MCF 10A (cell line): Measurements from ENCODE around the gene SAMD11. TPM values are rescaled to one million over a fixed set of nuclear protein-coding genes. Genes with fewer than 3 reads are reported as not detected.
"Not testable (repeated sequence)": the region's sequence is repeated elsewhere in the genome, so short reads cannot be mapped to it uniquely, and the experiment has no call there.

Experiments used
- BruUV-seq: library from RNA; stranded (reverse); fragments of 400-500 nt; replicated peaks from 2 replicates; lab custom pipeline; 2021; lab: Mats Ljungman, UMichigan
- CTCF ChIA-PET: fragments of 300-600 bp; sonication (Branson Sonifier 250); formaldehyde crosslinking; extraction: SDS; loops from one replicate; lab custom pipeline; 2021; ENCODE audit warnings: antibody characterized with exemption, inconsistent platforms; lab: Yijun Ruan, JAX
- POLR2A ChIA-PET: fragments of 300-600, 350-650 bp; sonication (Branson Sonifier 250); formaldehyde crosslinking; extraction: SDS; loops from one replicate; lab custom pipeline; 2020; ENCODE audit warnings: antibody characterized with exemption, inconsistent platforms; lab: Yijun Ruan, JAX
- DNase-seq: peaks from one replicate; pipeline ENCODE4 v3.0.0-alpha.2; 2018; ENCODE audit not compliant: unreplicated experiment
- H3K27ac Mint-ChIP-seq: one replicate; pipeline ENCODE4 v1.8.0; 2022; ENCODE audit warnings: mild to moderate bottlenecking, low read depth, mixed read lengths; ENCODE audit not compliant: unreplicated experiment
- H3K27me3 Mint-ChIP-seq: one replicate; pipeline ENCODE4 v1.8.0; 2022; ENCODE audit warnings: mixed read lengths; ENCODE audit not compliant: insufficient read depth, unreplicated experiment
- H3K36me3 Mint-ChIP-seq: one replicate; pipeline ENCODE4 v1.8.0; 2022; ENCODE audit warnings: mild to moderate bottlenecking, moderate library complexity, mixed read lengths; ENCODE audit not compliant: insufficient read depth, unreplicated experiment
- H3K4me1 Mint-ChIP-seq: one replicate; pipeline ENCODE4 v1.8.0; 2022; ENCODE audit warnings: mixed read lengths; ENCODE audit not compliant: insufficient read depth, unreplicated experiment
- H3K4me3 Mint-ChIP-seq: one replicate; pipeline ENCODE4 v1.8.0; 2022; ENCODE audit warnings: mild to moderate bottlenecking, moderate library complexity, mixed read lengths; ENCODE audit not compliant: unreplicated experiment
- H3K9me3 Mint-ChIP-seq: one replicate; pipeline ENCODE4 v1.8.0; 2022; ENCODE audit warnings: mixed read lengths; ENCODE audit not compliant: unreplicated experiment
- CTCF ChIP-seq: fragments of 200-600 bp; IDR thresholded peaks from one replicate; pipeline ENCODE4 v1.8.0; 2022; ENCODE audit warnings: antibody characterized with exemption, mild to moderate bottlenecking; ENCODE audit not compliant: unreplicated experiment
- intact Hi-C: fragments of 100-400 bp; cut with micrococcal nuclease; formaldehyde crosslinking; loops from 2 replicates; pipeline ENCODE4 v1.14.1; 2022
- total RNA-seq: library from RNA; stranded (reverse); gene quantifications from 2 replicates; pipeline ENCODE4 v1.2.3, GENCODE V29; 2022

SAMD11 gene
- total RNA-seq, 1 experiment from 2014 or later = not detected

- Mint-ChIP-seq H3K9me3 (peaks cover 8% of the 10 kb centered on the region), H3K36me3 (no peaks in the 10 kb centered on the region), H3K4me3 (no peak overlapping the region), H3K4me1 (peaks cover 12% of the 10 kb centered on the region), H3K27ac (no peak overlapping the region), H3K27me3 (peaks cover 90% of the 10 kb centered on the region)
- TF ChIP-seq CTCF = no peak
- no peak for DNase-seq
- POLR2A ChIA-PET = no interaction called here
- no TSS peak for BruUV-seq
- intact Hi-C loops = no loop called here
- CTCF ChIA-PET = interaction anchor here (0.6 kb wide), 1 partner anchor 17 kb away, joined by 3 read pairs; no protein-coding TSS in a partner anchor
These were observed 37.4 kb upstream of the SAMD11 start for GRCh38 chr1:886311-886710.

GRCh38 chr1:886760-887159 lies 37.0 kb upstream of the SAMD11 start:
- Mint-ChIP-seq H3K4me3 (no peak overlapping the region), H3K9me3 (peaks cover 8% of the 10 kb centered on the region), H3K36me3 (no peaks in the 10 kb centered on the region), H3K27me3 (peaks cover 88% of the 10 kb centered on the region), H3K4me1 (peaks cover 12% of the 10 kb centered on the region), H3K27ac (no peak overlapping the region)
- intact Hi-C loops = no loop called here
- POLR2A ChIA-PET = no interaction called here
- TF ChIP-seq CTCF = no peak
- CTCF ChIA-PET = interaction anchor here (0.6 kb wide), 1 partner anchor 17 kb away, joined by 3 read pairs; no protein-coding TSS in a partner anchor
- no TSS peak for BruUV-seq
- no peak for DNase-seq

- ChIA-PET POLR2A (no interaction called here), CTCF (no interaction called here)
- no TSS peak for BruUV-seq
- DNase-seq = no peak
- no peaks in the 10 kb centered on the region for H3K36me3 Mint-ChIP-seq
- H3K27ac Mint-ChIP-seq = no peak overlapping the region
- intact Hi-C loops = no loop called here
- no peak overlapping the region for H3K4me3 Mint-ChIP-seq
- H3K27me3 Mint-ChIP-seq = peaks cover 72% of the 10 kb centered on the region
- peaks cover 6% of the 10 kb centered on the region for H3K4me1 Mint-ChIP-seq
- peaks cover 8% of the 10 kb centered on the region for H3K9me3 Mint-ChIP-seq
- TF ChIP-seq CTCF = no peak
These were observed 35.4 kb upstream of the SAMD11 start for GRCh38 chr1:888297-888696.

- CTCF ChIA-PET, H3K27ac Mint-ChIP-seq, H3K36me3 Mint-ChIP-seq, DNase-seq, POLR2A ChIA-PET, H3K9me3 Mint-ChIP-seq, H3K4me3 Mint-ChIP-seq, intact Hi-C loops, H3K4me1 Mint-ChIP-seq, BruUV-seq: not testable (repeated sequence)
- H3K27me3 Mint-ChIP-seq = peaks cover 58% of the 10 kb centered on the region
These were observed 33.9 kb upstream of the SAMD11 start for GRCh38 chr1:889774-890173.

- H3K4me1 Mint-ChIP-seq, H3K36me3 Mint-ChIP-seq, BruUV-seq, CTCF ChIA-PET, H3K27ac Mint-ChIP-seq, intact Hi-C loops, DNase-seq, H3K9me3 Mint-ChIP-seq, H3K4me3 Mint-ChIP-seq: not testable (repeated sequence)
- H3K27me3 Mint-ChIP-seq = peaks cover 53% of the 10 kb centered on the region
- POLR2A ChIA-PET = interaction anchor here (0.6 to 0.7 kb wide), 2 partner anchors 20 to 127 kb away, joined by 3 to 4 read pairs; no protein-coding TSS in a partner anchor
These were observed 33.5 kb upstream of the SAMD11 start for GRCh38 chr1:890234-890633.
